ENCODE measurements around the gene PTPRN2. TPM values are rescaled to one million over a fixed set of nuclear protein-coding genes. Genes with fewer than 3 reads are reported as not detected.

PTPRN2 gene
- total RNA-seq, 2 experiments from 2014 or later: 0.70 TPM; not detected in 1

DNA sequence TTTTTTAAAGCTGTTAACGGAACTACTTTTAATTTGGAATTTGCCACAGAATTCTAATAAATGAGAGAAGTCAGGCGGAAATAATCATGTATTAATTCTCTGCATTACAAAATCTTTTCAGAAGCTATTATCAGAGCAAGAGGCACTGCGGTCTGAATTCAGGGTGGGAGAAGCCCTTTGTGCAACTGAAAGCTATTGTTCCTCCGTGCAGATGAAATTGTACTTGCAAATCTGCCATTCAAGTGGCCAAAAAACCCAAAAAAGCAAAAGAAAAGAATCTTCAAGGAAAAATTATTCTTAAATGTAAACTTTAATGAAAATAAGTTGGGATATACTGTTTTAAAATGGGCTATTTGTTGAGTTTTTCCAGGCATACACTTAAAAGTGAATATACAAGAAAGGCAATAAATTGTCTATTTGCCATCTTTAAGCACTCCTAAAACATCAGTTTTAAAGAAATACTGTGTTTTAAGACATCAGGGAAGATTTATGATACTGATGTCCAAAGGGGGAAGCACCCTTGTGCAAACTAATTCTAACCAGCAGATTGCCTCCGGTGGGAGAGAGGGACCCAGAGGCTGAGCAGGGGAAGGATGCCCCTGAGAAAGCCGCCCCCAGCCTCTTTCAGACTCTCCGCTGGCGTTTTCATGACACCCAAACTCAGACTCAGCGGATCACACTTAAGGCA lies 899.6 kb downstream of the PTPRN2 start:
- Histone ChIP-seq H3K4me2 (ENCODE audit: low read length) (no peak overlapping the region), H2AFZ (ENCODE audit: low read length) (no peak overlapping the region), H4K20me1 (ENCODE audit: insufficient read depth, low read length) (no peaks in the 10 kb centered on the region), H3K36me3 (ENCODE audit: insufficient read depth, low read length) (no peaks in the 10 kb centered on the region), H3K27ac (ENCODE audit: low read depth, low read length, poor library complexity, severe bottlenecking) (no peak overlapping the region), H3K79me2 (ENCODE audit: insufficient read depth, low read depth, low read length) (no peaks in the 10 kb centered on the region), H3K9me2 (ENCODE audit: insufficient read depth, low read length) (no peaks in the 10 kb centered on the region), H3K9me3 (ENCODE audit: low read length) (no peaks in the 10 kb centered on the region), H3K4me3 (ENCODE audit: low read depth, low read length, poor library complexity, severe bottlenecking) (no peak overlapping the region), H3K4me1 (ENCODE audit: insufficient read depth, low read length, poor library complexity, severe bottlenecking) (no peaks in the 10 kb centered on the region)
- intact Hi-C loops (cut with micrococcal nuclease; ENCODE audit: unreplicated experiment): loop anchor here (10.0 kb wide), 1 partner anchor 253 kb away; no protein-coding TSS in a partner anchor
- POLR2A ChIA-PET: no interaction called here
- BruUV-seq (replicated peaks): no TSS peak
- CTCF ChIA-PET (ENCODE audit: unreplicated experiment): no interaction called here
- DNase-seq (ENCODE audit: low spot score): no peak
- TF ChIP-seq, protein P1, sequence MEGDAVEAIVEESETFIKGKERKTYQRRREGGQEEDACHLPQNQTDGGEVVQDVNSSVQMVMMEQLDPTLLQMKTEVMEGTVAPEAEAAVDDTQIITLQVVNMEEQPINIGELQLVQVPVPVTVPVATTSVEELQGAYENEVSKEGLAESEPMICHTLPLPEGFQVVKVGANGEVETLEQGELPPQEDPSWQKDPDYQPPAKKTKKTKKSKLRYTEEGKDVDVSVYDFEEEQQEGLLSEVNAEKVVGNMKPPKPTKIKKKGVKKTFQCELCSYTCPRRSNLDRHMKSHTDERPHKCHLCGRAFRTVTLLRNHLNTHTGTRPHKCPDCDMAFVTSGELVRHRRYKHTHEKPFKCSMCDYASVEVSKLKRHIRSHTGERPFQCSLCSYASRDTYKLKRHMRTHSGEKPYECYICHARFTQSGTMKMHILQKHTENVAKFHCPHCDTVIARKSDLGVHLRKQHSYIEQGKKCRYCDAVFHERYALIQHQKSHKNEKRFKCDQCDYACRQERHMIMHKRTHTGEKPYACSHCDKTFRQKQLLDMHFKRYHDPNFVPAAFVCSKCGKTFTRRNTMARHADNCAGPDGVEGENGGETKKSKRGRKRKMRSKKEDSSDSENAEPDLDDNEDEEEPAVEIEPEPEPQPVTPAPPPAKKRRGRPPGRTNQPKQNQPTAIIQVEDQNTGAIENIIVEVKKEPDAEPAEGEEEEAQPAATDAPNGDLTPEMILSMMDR (conservative IDR thresholded peaks at IDR 0.05; ENCODE audit: low read length): no peak
- TF ChIP-seq EZH2phosphoT487 (IDR thresholded peaks at IDR 0.05; ENCODE audit: borderline replicate concordance, low read depth, low read length): no peak

DNA sequence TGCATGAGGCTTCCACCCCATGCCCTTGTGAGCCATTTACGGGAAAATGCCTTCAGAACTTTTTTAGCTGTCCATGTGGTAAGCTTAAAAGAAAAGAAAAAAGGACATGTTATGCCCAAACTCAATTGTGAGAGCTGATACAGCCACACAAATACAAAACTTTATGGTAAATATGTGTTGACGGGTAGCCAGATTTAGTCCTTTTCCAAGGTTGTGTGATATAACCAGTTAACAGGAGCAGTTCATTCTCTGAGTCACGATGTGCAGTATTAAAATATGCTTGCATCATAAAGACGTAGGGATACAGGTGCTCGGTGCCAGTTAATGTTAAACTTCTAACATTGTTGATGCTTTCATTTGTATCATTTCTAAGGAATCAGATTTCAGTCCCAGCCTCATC lies 900.5 kb downstream of the PTPRN2 start:
- no peaks in the 10 kb centered on the region for H3K36me3 ChIP-seq (ENCODE audit: insufficient read depth, low read length)
- no peak overlapping the region for H3K4me2 ChIP-seq (ENCODE audit: low read length)
- no peaks in the 10 kb centered on the region for H3K79me2 ChIP-seq (ENCODE audit: insufficient read depth, low read depth, low read length)
- CTCF ChIA-PET (ENCODE audit: unreplicated experiment): no interaction called here
- BruUV-seq (replicated peaks): no TSS peak
- H3K4me1 ChIP-seq (ENCODE audit: insufficient read depth, low read length, poor library complexity, severe bottlenecking): no peaks in the 10 kb centered on the region
- intact Hi-C loops (cut with micrococcal nuclease; ENCODE audit: unreplicated experiment): loop anchor here (10.0 kb wide), 1 partner anchor 252 kb away; no protein-coding TSS in a partner anchor
- no peak for DNase-seq (ENCODE audit: low spot score)
- TF ChIP-seq, protein P1 (conservative IDR thresholded peaks at IDR 0.05; ENCODE audit: low read length): no peak
- TF ChIP-seq EZH2phosphoT487 (IDR thresholded peaks at IDR 0.05; ENCODE audit: borderline replicate concordance, low read depth, low read length): no peak
- no peak overlapping the region for H3K27ac ChIP-seq (ENCODE audit: low read depth, low read length, poor library complexity, severe bottlenecking)
- H3K9me3 ChIP-seq (ENCODE audit: low read length): no peaks in the 10 kb centered on the region
- POLR2A ChIA-PET: no interaction called here
- no peak overlapping the region for H3K4me3 ChIP-seq (ENCODE audit: low read depth, low read length, poor library complexity, severe bottlenecking)
- no peaks in the 10 kb centered on the region for H4K20me1 ChIP-seq (ENCODE audit: insufficient read depth, low read length)
- no peaks in the 10 kb centered on the region for H3K9me2 ChIP-seq (ENCODE audit: insufficient read depth, low read length)
- no peak overlapping the region for H2AFZ ChIP-seq (ENCODE audit: low read length)

DNA sequence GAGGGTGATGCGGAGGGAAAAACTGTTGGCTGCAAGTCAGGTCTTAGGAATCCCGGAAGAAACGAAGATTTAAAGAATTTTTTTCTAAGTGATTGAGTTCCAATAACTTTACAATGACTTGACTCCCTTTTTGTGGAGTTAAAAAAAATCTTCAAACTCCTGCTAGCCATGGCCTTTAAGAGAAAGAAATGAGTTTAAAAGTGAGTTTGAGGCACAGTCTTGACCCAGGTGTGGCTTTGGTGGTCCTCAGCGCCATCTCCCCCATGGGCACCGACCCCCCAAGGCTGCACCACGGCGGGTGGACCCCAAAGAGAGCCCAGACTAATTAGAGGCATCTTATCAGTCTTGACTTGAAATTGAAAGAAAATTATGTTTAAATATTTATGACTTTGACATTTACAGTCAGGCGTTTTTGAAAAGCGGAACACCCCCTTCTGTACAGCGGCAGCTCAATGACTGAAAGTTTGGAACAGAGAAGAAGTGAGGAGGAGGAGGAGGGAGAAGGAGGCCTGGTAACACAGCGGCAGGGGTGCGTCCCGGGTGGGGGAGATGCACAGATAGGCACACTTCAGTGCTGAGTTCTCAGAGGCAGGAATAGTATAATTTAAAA lies 901.2 kb downstream of the PTPRN2 start:
- Histone ChIP-seq H3K4me1 (ENCODE audit: insufficient read depth, low read length, poor library complexity, severe bottlenecking) (no peaks in the 10 kb centered on the region), H3K36me3 (ENCODE audit: insufficient read depth, low read length) (no peaks in the 10 kb centered on the region), H2AFZ (ENCODE audit: low read length) (no peak overlapping the region), H3K79me2 (ENCODE audit: insufficient read depth, low read depth, low read length) (no peaks in the 10 kb centered on the region), H3K27ac (ENCODE audit: low read depth, low read length, poor library complexity, severe bottlenecking) (no peak overlapping the region), H3K4me2 (ENCODE audit: low read length) (no peak overlapping the region), H4K20me1 (ENCODE audit: insufficient read depth, low read length) (no peaks in the 10 kb centered on the region), H3K9me3 (ENCODE audit: low read length) (no peaks in the 10 kb centered on the region), H3K4me3 (ENCODE audit: low read depth, low read length, poor library complexity, severe bottlenecking) (no peak overlapping the region), H3K9me2 (ENCODE audit: insufficient read depth, low read length) (no peaks in the 10 kb centered on the region)
- ChIA-PET POLR2A (no interaction called here), CTCF (ENCODE audit: unreplicated experiment) (no interaction called here)
- TF ChIP-seq, protein P1 (conservative IDR thresholded peaks at IDR 0.05; ENCODE audit: low read length): no peak
- no peak for TF ChIP-seq EZH2phosphoT487 (IDR thresholded peaks at IDR 0.05; ENCODE audit: borderline replicate concordance, low read depth, low read length)
- BruUV-seq (replicated peaks): no TSS peak
- intact Hi-C loops (cut with micrococcal nuclease; ENCODE audit: unreplicated experiment): loop anchor here (10.0 kb wide), 1 partner anchor 252 kb away; no protein-coding TSS in a partner anchor
- no peak for DNase-seq (ENCODE audit: low spot score)

All from OCI-LY7 (cell line).